CD4-positive, alpha-beta T cell (primary cell): ENCODE measurements around the gene CHRM5. TPM values are rescaled to one million over a fixed set of nuclear protein-coding genes. Genes with fewer than 3 reads are reported as not detected.

Source experiments
- ATAC-seq: fragments of 200-7000 bp; cut with Tn5 transposase; one replicate; pipeline ENCODE4 v1.10.0; 2022; ENCODE audit warnings: mild to moderate bottlenecking; ENCODE audit not compliant: poor library complexity
- CTCF ChIA-PET: fragments of 350-600 bp; sonication (Branson Sonifier 250); formaldehyde crosslinking; loops from one replicate; lab custom pipeline; 2021; ENCODE audit warnings: antibody characterized with exemption, inconsistent platforms; lab: Charles Lee
- POLR2A ChIA-PET: fragments of 350-600 bp; sonication (Branson Sonifier 250); formaldehyde crosslinking; loops from one replicate; lab custom pipeline; 2021; ENCODE audit warnings: antibody characterized with exemption, inconsistent platforms; lab: Charles Lee
- DNase-seq, 14 experiments: peaks; one replicate each; pipeline ENCODE4 v3.0.0-alpha.2; 2013 to 2020; ENCODE audit warnings: mixed read lengths in 2 of 14
- H3K27ac ChIP-seq, 2 donors: one replicate each; pipeline versions ENCODE4 v1.5.1 to v1.7.0; 2013; ENCODE audit warnings: low read length in 2 of 2, low read depth in 1 of 2, mild to moderate bottlenecking in 1 of 2
- H3K27me3 ChIP-seq, 2 experiments: 1 replicate in 1 of 2; 2 replicates in 1 of 2; pipeline versions ENCODE4 v1.6.1 to v1.7.0; 2013; ENCODE audit warnings: low read length in 2 of 2, control low read depth in 1 of 2, mild to moderate bottlenecking in 1 of 2, moderate library complexity in 1 of 2; ENCODE audit not compliant: insufficient read depth in 2 of 2, control insufficient read depth in 1 of 2
- H3K36me3 ChIP-seq: one replicate; pipeline ENCODE4 v1.6.1; 2013; ENCODE audit warnings: low read length, control low read depth; ENCODE audit not compliant: insufficient read depth
- H3K4me1 ChIP-seq: one replicate; pipeline ENCODE4 v1.6.1; 2013; ENCODE audit warnings: low read length, control low read depth; ENCODE audit not compliant: insufficient read depth
- H3K4me3 ChIP-seq: one replicate; pipeline ENCODE4 v1.5.1; 2013; ENCODE audit warnings: mild to moderate bottlenecking, low read length, moderate library complexity
- H3K9me3 ChIP-seq, 2 experiments: 1 replicate in 1 of 2; 2 replicates in 1 of 2; pipeline versions ENCODE4 v1.6.1 to v1.7.0; 2013; ENCODE audit warnings: low read length in 2 of 2, mild to moderate bottlenecking in 2 of 2, control low read depth in 1 of 2, moderate library complexity in 1 of 2; ENCODE audit not compliant: control insufficient read depth in 1 of 2, insufficient read depth in 1 of 2
- H3K27ac Mint-ChIP-seq: one replicate; pipeline ENCODE4 v1.8.0; 2020; ENCODE audit warnings: mixed read lengths
- H3K27me3 Mint-ChIP-seq: one replicate; pipeline ENCODE4 v1.8.0; 2021; ENCODE audit warnings: mixed read lengths
- H3K36me3 Mint-ChIP-seq: one replicate; pipeline ENCODE4 v1.8.0; 2021; ENCODE audit warnings: low read depth, mixed read lengths
- H3K4me1 Mint-ChIP-seq: one replicate; pipeline ENCODE4 v1.8.0; 2021; ENCODE audit warnings: low read depth, mixed read lengths
- H3K4me3 Mint-ChIP-seq: one replicate; pipeline ENCODE4 v1.8.0; 2020; ENCODE audit warnings: mild to moderate bottlenecking, mixed read lengths
- H3K9me3 Mint-ChIP-seq: one replicate; pipeline ENCODE4 v1.8.0; 2020; ENCODE audit warnings: mixed read lengths
- intact Hi-C, 2 experiments: fragments of 100-400 bp; cut with DNase I in 1 of 2; cut with micrococcal nuclease in 1 of 2; formaldehyde crosslinking; loops; one replicate each; pipeline versions ENCODE4 v1.15.1 to v1.9.0; 2023 to 2025; cut with DNase I, micrococcal nuclease
- polyA plus RNA-seq, 2 donors: library from polyadenylated mRNA; unstranded; fragments of 120-200 nt; gene quantifications; one replicate each; pipeline ENCODE4 v1.2.1, GENCODE V29; 2013
- total RNA-seq, 174 experiments: library from RNA in 2 of 174; stranded (reverse) in 2 of 174; gene quantifications; one replicate each; pipeline ENCODE4 v1.2.3 and lab custom pipeline; 2021 to 2026
- TF ChIP-seq, protein P1 (sequence below): fragments of 200-600 bp; IDR thresholded peaks from one replicate; pipeline ENCODE4 v1.8.0; 2022; ENCODE audit warnings: antibody characterized with exemption, mild to moderate bottlenecking

Gene CHRM5, protein sequence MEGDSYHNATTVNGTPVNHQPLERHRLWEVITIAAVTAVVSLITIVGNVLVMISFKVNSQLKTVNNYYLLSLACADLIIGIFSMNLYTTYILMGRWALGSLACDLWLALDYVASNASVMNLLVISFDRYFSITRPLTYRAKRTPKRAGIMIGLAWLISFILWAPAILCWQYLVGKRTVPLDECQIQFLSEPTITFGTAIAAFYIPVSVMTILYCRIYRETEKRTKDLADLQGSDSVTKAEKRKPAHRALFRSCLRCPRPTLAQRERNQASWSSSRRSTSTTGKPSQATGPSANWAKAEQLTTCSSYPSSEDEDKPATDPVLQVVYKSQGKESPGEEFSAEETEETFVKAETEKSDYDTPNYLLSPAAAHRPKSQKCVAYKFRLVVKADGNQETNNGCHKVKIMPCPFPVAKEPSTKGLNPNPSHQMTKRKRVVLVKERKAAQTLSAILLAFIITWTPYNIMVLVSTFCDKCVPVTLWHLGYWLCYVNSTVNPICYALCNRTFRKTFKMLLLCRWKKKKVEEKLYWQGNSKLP
- not detected for total RNA-seq
- 0.32 TPM for polyA plus RNA-seq (2013, experiment 1 of 2)
- polyA plus RNA-seq (2013, experiment 2 of 2), result 0.30 TPM
- total RNA-seq (lab: John Stamatoyannopoulos, UW), result 0 to 0.36 (median 0) reads per million in 172 experiments

DNA sequence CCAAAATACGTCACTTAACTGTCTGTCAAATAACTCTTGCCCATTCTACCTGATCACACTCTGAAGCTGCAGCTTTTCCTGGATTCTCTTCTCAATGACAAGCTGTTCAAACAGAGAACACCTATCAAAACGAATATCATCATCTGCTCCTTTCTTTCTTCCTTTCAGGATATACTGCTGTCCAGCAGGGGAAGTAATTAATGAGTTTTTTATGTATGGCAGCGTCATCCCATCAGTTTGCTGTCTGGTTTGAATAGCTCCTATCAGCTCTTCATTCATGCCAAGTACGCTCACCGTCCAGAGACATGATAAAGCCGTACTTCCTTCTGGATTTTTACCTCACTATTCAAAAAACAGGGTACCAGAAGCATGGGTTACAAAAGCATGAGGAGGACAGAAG is at the start of gene CHRM5:
Gene CHRM5, plus strand, starts transcription at position 274 of the 400 bp plus-strand sequence. CDS start 94,221 bp downstream, outside the sequence.
- H3K4me1 Mint-ChIP-seq, result no peaks in the 10 kb centered on the region
- intact Hi-C loops, result no loop called here
- CTCF ChIA-PET, result no interaction called here

DNA sequence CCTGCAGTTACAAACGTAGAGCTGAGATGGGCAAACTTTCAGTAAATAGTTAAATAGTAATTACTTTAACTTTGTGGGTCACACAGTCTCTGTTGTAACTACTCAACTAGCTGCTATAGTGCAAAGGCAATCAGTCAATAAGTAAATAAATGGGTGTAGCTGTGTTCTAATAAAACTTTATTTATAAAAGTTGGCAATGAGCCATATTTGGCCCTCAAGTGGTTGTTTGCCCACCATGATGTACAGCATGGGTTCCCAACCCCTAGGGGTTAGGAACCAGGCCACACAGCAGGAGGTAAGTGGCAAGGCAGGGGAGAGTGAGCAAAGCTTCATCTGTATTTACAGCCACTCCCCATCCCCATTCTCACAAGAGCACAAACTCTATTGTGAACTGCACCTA is 44.9 kb upstream of the CHRM5 start:
- Histone ChIP-seq H3K9me3 (no peaks in the 10 kb centered on the region), H3K4me1 (no peaks in the 10 kb centered on the region), H3K4me3 (no peak overlapping the region), H3K36me3 (no peaks in the 10 kb centered on the region), H3K27me3 (no peaks in the 10 kb centered on the region), H3K27ac (no peak overlapping the region)
- DNase-seq, result no peak
- intact Hi-C loops, result no loop called here
- Mint-ChIP-seq H3K36me3 (no peaks in the 10 kb centered on the region), H3K27me3 (no peaks in the 10 kb centered on the region), H3K27ac (no peak overlapping the region), H3K4me3 (no peak overlapping the region), H3K4me1 (no peaks in the 10 kb centered on the region), H3K9me3 (no peaks in the 10 kb centered on the region)
- ChIA-PET CTCF (no interaction called here), POLR2A (interaction anchor here (0.6 kb wide), 1 partner anchor 13 kb away, joined by 3 read pairs; no protein-coding TSS in a partner anchor)
- no peak for ATAC-seq
- TF ChIP-seq, protein P1, sequence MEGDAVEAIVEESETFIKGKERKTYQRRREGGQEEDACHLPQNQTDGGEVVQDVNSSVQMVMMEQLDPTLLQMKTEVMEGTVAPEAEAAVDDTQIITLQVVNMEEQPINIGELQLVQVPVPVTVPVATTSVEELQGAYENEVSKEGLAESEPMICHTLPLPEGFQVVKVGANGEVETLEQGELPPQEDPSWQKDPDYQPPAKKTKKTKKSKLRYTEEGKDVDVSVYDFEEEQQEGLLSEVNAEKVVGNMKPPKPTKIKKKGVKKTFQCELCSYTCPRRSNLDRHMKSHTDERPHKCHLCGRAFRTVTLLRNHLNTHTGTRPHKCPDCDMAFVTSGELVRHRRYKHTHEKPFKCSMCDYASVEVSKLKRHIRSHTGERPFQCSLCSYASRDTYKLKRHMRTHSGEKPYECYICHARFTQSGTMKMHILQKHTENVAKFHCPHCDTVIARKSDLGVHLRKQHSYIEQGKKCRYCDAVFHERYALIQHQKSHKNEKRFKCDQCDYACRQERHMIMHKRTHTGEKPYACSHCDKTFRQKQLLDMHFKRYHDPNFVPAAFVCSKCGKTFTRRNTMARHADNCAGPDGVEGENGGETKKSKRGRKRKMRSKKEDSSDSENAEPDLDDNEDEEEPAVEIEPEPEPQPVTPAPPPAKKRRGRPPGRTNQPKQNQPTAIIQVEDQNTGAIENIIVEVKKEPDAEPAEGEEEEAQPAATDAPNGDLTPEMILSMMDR, result no peak

More for the DNA sequence above, at the start of gene CHRM5:
- Histone ChIP-seq H3K4me3 (no peak within 1 kb of the TSS), H3K9me3 (no peaks in the 10 kb centered on the region), H3K27ac (no peak within 1 kb of the TSS), H3K4me1 (no peaks in the 10 kb centered on the region), H3K27me3 (no peaks in the 10 kb centered on the region), H3K36me3 (no peaks in the 10 kb centered on the region)
- H3K27ac Mint-ChIP-seq, result no peak within 1 kb of the TSS
- H3K36me3 Mint-ChIP-seq, result no peaks in the 10 kb centered on the region
- TF ChIP-seq, protein P1, result no peak
- POLR2A ChIA-PET, result interaction anchor here (0.5 to 0.8 kb wide), 2 partner anchors 32 to 35 kb away, joined by 3 read pairs; no protein-coding TSS in a partner anchor
- ATAC-seq (no peak), DNase-seq (no peak)
- H3K27me3 Mint-ChIP-seq, result no peaks in the 10 kb centered on the region
- H3K4me3 Mint-ChIP-seq, result no peak within 1 kb of the TSS
- no peaks in the 10 kb centered on the region for H3K9me3 Mint-ChIP-seq

DNA sequence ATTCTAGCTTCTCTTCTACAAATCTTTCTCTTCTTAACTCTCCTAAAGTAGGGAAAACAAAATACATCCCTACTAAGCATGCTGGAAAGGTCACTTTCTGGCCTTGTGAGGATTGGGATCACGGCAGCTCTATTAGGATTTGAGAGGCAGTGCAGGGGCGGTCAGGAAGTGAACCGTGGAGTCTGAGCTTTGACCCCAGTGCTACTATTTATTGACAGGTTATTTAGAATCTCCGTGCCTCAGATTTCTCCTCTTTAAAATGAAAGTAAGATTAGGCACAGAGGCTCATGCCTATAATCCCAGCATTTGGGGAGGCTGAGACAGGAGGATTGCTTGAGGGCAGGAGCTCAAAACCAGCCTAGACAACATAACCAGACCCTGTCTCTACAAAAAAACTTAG is 42.0 kb upstream of the CHRM5 start:
- H3K27ac Mint-ChIP-seq, result no peak overlapping the region
- DNase-seq (no peak), ATAC-seq (no peak)
- H3K9me3 Mint-ChIP-seq, result no peaks in the 10 kb centered on the region
- TF ChIP-seq, protein P1, result no peak
- no peaks in the 10 kb centered on the region for H3K27me3 ChIP-seq
- intact Hi-C loops, result no loop called here
- ChIA-PET CTCF (no interaction called here), POLR2A (no interaction called here)
- H3K27me3 Mint-ChIP-seq, result no peaks in the 10 kb centered on the region
- no peaks in the 10 kb centered on the region for H3K9me3 ChIP-seq
- no peak overlapping the region for H3K27ac ChIP-seq
- no peaks in the 10 kb centered on the region for H3K36me3 Mint-ChIP-seq
- H3K4me3 Mint-ChIP-seq, result no peak overlapping the region
- no peaks in the 10 kb centered on the region for H3K36me3 ChIP-seq
- H3K4me1 Mint-ChIP-seq, result no peaks in the 10 kb centered on the region
- no peaks in the 10 kb centered on the region for H3K4me1 ChIP-seq
- no peak overlapping the region for H3K4me3 ChIP-seq
